Panc1 (cell line): Measurements from ENCODE around the gene HOXA7.

Experiments used
- POLR2AphosphoS5 ChIP-seq: IDR thresholded peaks from 2 replicates; pipeline ENCODE4 v1.6.1; 2012; ENCODE audit warnings: mild to moderate bottlenecking, low read depth, low read length, moderate library complexity
- REST ChIP-seq, 2 experiments: IDR thresholded peaks; 2 replicates each; pipeline ENCODE4 v1.6.1; 2011 to 2012; ENCODE audit warnings: low read depth in 2 of 2, control low read depth in 1 of 2, low read length in 1 of 2, mild to moderate bottlenecking in 1 of 2, moderate library complexity in 1 of 2; ENCODE audit not compliant: insufficient read depth in 1 of 2

- TF ChIP-seq POLR2AphosphoS5, result no peak
- no peak for TF ChIP-seq REST (IDR thresholded peaks at IDR 0.05; ENCODE audit: insufficient read depth in 1 of 2, low read depth in 2 of 2, low read length in 1 of 2)
Observed at GRCh38 chr7:27154369-27154768, 2.1 kb downstream of the HOXA7 start.
